ENCODE data around the gene PSMB2.

- no peak for TF ChIP-seq CTCF (IDR thresholded peaks at IDR 0.05; ENCODE audit: low read length)
- no peak for TF ChIP-seq EZH2 (IDR thresholded peaks at IDR 0.05; ENCODE audit: borderline replicate concordance, low read length)
Observed at GRCh38 chr1:35675773-35676172, 34.4 kb upstream of the PSMB2 start.

Data from OCI-LY1 (cell line).